H54 (cell line): ENCODE measurements around the gene FAM9C.

Experiments used
- DNase-seq: peaks from one replicate; pipeline ENCODE4 v3.0.0; 2011; ENCODE audit warnings: low spot score, mixed read lengths; ENCODE audit not compliant: insufficient read length
- FAIRE-seq: peaks from 3 replicates; lab custom pipeline; 2011; peaks lifted over from hg19 to GRCh38; lab: Jason Lieb, UNC
- POLR2A ChIP-seq: IDR thresholded peaks from 2 replicates; pipeline ENCODE4 v1.6.1; 2011; ENCODE audit warnings: low read depth, mild to moderate bottlenecking, low read length

FAM9C gene

GRCh38 chrX:13014111-13015096, 30.0 kb downstream of the FAM9C start:
- no peak for TF ChIP-seq POLR2A
- no peak for FAIRE-seq
- no peak for DNase-seq

GRCh38 chrX:13013363-13014110, 30.9 kb downstream of the FAM9C start:
- FAIRE-seq: no peak
- DNase-seq: no peak
- no peak for TF ChIP-seq POLR2A

DNA sequence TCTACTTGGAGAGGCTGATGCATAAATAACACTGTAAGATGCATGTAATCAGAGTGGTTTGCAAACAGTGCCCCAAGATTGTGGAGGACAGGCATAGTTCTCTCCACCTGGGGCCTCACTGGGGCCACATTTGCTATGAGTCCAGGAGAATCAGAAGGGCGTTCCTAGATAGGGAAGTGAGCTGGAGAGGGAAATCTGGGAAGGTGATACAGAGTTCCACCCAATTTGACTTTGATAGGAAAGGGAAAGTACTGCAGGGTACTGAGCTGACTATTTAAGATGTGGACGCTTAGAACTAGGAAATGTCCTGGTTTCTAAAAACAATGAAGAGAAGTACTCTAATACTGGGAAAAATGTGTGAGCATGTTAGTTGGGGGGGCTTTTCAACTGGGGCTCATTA, 33.9 kb downstream of the FAM9C start:
- no peak for TF ChIP-seq POLR2A
- FAIRE-seq (no peak), DNase-seq (no peak)

DNA sequence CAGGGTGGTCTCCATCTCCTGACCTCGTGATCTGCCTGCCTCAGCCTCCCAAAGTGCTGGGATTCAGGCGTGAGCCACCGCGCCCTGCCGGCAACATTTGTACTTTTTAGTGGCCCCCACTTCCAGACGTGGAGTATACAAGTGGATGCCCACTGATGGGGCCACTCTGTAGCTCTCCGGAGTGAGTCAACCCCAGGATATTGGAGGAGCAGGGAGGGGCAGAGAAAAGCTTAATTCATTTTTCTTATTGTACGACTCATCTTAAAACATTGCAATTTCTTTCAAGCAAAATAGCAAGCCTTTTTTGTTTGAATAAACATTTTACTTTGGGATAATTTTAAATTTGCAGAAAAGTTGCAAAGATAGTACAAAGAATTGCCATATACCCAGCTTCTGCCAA, 34.6 kb downstream of the FAM9C start:
- DNase-seq (no peak), FAIRE-seq (no peak)
- no peak for TF ChIP-seq POLR2A

- TF ChIP-seq POLR2A: no peak
- FAIRE-seq (no peak), DNase-seq (no peak)
These were observed 35.1 kb downstream of the FAM9C start for GRCh38 chrX:13009273-13009672.

GRCh38 chrX:13008851-13009250, 35.6 kb downstream of the FAM9C start:
- DNase-seq: no peak
- no peak for TF ChIP-seq POLR2A
- FAIRE-seq: no peak

GRCh38 chrX:13008189-13008533, 36.3 kb downstream of the FAM9C start:
- DNase-seq: no peak
- FAIRE-seq: no peak

DNA sequence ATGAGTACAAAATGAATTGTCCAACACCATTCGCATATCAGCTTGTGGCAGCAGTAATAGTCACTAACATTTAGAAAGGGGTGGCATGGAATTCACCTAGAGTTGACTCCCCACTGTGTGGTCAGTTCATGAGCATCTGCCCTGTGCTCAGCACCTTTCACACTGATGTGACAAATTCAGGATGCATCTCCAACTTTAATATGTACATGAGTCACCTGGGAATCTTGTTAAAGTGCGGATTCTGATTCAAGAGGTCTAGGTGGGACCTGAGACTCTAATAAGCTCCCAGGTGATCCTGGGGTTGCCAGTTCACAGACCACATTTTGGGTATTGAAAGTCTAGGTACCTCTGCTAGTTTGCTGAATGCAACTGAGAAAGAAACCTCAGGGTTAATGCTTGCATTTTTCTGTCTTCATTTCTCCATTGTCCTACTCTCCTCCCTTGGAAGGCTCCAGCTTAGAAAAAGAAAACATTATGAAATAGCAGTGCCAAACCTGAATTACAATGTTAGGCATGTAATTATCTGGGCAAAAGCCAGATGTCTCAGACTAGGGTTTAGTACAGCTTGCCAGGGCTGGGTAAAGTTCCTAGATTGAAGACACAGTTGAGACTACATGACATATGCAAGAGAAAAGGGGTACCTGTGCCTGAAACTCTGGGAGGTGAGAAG, 36.8 kb downstream of the FAM9C start:
- DNase-seq: no peak
- no peak for TF ChIP-seq POLR2A

More at GRCh38 chrX:13008189-13008533, 36.3 kb downstream of the FAM9C start:
- TF ChIP-seq POLR2A: no peak

GRCh38 chrX:13005661-13006473, 38.6 kb downstream of the FAM9C start:
- no peak for DNase-seq
- no peak for TF ChIP-seq POLR2A
- FAIRE-seq: no peak

More for the DNA sequence above, 36.8 kb downstream of the FAM9C start:
- FAIRE-seq: no peak

DNA sequence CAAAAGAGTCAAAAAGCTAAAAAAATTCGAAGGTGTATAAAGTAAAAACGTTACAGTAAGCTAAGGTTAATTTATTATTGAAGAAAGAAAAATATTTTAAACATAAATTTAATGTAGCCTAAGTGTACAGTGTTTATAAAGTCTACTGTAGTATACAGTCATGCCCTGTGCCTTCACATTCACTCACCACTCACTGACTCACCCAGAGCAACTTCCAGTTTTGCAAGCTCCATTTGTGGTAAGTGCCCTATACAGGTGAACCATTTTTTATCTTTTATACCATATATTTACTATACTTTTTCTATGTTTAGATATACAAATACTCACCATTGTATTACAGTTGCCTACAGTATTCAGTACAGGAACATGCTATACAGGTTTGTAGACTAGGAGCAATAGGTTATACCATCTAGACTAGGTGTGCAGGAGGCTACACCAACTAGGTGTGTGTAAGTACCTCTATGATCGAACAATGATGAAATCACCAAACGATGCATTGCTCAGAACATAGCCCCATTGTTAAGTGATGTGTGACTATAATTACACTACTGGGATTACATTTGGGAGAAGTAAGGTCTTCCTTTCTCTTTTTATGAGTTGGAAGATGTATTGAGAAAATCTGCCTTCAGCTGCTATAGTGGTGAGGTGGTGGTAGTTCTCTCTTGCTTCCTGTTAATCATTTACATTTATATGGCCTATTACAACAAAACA, 42.3 kb downstream of the FAM9C start:
- DNase-seq (no peak), FAIRE-seq (no peak)
- TF ChIP-seq POLR2A: no peak

- TF ChIP-seq POLR2A: no peak
- DNase-seq (no peak), FAIRE-seq (no peak)
These were observed 43.3 kb downstream of the FAM9C start for GRCh38 chrX:13001097-13001496.

GRCh38 chrX:13000301-13000811, 44.1 kb downstream of the FAM9C start:
- no peak for DNase-seq
- TF ChIP-seq POLR2A: no peak
- FAIRE-seq: no peak
